Frontal cortex (tissue), 4 donors: Measurements from ENCODE around the gene MFAP3L. TPM values are rescaled to one million over a fixed set of nuclear protein-coding genes. Genes with fewer than 3 reads are reported as not detected.

Experiments
- DNase-seq, 2 donors: peaks; one replicate each; pipeline ENCODE4 v3.0.0; 2012; ENCODE audit warnings: low spot score in 2 of 2
- FAIRE-seq: peaks from 2 replicates; lab custom pipeline; 2012; peaks lifted over from hg19 to GRCh38; lab: Jason Lieb, UNC
- total RNA-seq: library from RNA; depleted of rRNA; stranded (reverse); fragments of >200 nt; gene quantifications from one replicate; pipeline ENCODE4 v1.2.3, GENCODE V29; 2014
- donor health status: control.
- donor health status: control.
- donor health status: control.

MFAP3L gene
- total RNA-seq, 1 donor from 2014 or later = 8.2 TPM

DNA sequence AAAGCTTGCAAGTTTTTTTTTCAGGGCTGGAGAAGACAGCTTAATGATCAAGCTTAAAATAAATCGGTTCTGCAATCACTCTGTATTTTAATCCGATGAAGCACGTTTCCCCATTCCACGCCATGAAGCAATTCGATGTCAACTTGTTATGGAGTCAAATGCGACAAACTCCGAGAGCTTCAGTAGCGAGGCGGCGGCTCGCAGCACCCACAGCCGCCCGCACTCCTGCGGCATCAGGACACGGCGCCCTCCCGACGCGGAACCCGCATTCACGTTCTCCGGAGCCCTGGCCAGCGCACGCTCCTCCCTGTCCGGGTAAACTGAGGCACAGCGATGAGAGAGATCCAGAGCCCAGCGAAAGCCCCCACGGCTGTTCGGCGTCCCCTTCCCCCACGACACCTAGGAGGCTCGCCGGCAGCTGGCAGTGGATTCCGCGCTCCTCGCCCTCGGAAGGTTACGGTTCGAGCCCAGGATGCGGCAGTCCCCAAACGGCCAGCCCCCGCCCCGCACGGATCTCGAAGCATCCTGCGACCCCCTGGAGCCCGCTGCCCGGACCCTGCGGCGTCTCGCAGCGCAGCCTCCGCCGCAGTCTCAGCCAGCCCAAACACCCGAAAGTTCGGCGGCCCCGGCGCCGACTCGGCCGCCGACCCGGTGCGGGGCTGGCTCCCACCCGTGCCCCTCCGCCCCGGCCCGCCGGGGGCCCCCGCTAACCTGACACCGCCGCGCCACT, 507 bp downstream of the MFAP3L start:
- FAIRE-seq = no peak
- DNase-seq = peak; percentile 27 to 32

- DNase-seq = peak in 1 of 2 donors; percentile 27
- FAIRE-seq = no peak
Measured at GRCh38 chr4:170022211-170022610, 4.0 kb downstream of the MFAP3L start.

DNA sequence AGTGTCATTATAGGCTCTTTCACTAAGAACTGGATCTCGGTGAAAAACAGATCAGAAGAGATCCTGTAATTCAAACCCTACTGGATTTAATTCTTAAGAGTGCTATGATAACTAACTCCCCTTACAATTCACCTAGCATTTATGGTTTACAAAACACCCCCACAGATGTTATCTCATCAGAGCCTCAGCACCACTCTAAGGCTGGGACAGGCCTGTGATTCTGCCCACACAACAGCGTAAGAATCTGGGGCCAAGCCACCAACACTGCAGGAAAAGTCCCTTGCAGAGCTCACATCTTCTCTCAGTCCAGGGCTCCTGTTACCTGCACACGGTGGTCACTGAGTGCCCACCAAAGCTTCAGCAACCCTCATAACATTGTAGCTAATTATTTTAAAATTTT, 8.9 kb downstream of the MFAP3L start:
- FAIRE-seq = no peak
- no peak for DNase-seq

DNA sequence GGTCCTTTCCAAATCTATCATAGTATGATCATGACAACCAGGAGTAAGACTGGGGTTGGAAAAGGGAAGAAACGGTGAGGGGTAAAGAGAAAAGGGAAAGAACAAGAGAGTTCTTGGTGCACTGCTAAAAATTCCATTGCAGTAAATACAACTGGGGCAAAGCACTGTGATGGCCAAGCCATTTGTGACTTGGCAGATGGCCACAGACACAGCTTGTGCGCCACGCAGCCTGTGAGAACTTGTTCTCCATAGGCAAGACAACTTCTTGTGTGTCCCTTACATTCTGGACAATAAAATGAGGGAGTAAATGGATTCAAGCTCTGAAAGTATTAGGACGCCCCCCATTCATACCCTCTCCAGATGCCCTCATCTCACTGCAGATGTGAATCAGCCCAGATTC, 10.9 kb downstream of the MFAP3L start:
- no peak for DNase-seq
- no peak for FAIRE-seq

DNA sequence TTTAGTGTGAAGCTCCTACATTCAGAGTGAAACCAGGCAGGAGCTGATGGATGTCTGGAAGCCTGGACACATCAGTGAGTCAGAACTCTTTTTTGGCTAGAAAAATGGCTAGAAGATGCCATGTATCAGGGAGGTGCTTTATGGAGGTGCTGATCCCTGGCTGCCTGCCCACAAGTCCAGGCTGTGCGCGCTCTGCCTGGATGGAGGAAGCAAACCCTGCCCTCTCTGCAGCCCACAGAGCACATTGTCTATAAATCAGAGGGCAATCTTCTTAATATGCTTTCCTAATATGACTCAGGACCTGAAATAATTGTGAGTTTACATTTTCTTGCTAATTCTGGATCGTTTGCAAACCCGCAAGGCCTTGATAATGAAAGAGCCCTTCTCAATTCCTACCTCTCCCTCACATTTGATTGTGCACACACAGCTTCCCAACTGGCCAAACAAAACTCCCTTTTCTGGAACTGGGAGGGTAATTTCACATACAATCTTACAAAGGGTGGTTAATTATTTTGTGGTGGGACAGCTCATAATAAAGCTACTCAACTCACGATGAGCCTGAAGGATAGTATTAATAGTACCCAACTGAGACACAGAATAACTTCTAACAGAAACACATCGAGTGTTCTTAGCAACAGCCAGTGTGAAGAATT, 11.7 kb downstream of the MFAP3L start:
- FAIRE-seq (no peak), DNase-seq (no peak)

GRCh38 chr4:170012629-170012958, 13.6 kb downstream of the MFAP3L start:
- no peak for DNase-seq
- no peak for FAIRE-seq

- FAIRE-seq = no peak
- no peak for DNase-seq
Measured at GRCh38 chr4:170011921-170012628, 14.1 kb downstream of the MFAP3L start.

- DNase-seq = no peak
- no peak for FAIRE-seq
Measured at GRCh38 chr4:170009291-170009690, 16.9 kb downstream of the MFAP3L start.

DNA sequence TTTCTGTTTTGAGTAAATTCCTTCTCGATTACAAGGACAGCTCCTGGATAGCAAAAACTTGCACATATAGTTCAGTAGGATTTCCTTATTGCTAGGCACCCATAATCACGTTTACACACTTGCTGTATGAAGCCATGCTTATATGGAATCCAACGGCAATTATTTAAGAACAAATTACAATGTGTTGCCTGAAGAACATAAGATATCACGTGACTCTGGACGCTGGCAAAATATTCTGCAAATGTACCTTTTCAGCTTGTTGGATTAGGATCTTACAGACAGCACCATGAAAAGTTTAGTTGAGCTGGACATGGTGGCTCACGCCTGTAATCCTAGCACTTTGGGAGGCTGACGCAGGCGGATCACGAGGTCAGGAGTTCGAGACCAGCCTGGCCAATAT, 17.4 kb downstream of the MFAP3L start:
- DNase-seq (no peak), FAIRE-seq (no peak)

DNA sequence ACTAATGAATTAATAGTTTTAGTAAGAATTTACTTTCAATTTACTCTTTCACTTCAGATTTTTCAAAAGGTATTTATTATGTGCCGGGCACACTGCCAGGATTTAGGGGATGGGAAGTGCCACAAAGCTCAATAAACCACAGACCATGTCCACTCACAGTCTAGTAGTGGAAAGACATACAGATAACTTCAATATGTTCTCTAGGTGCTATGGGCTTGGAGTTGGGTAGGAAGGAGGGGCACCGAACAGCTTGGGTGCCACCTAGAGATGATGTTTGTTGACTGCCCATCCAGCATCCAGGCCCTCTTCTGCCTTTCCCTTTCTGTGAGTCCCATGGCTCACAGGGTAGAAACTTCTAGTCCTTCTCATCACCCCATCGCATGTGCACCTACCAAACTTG, 17.8 kb downstream of the MFAP3L start:
- DNase-seq = no peak
- no peak for FAIRE-seq

DNA sequence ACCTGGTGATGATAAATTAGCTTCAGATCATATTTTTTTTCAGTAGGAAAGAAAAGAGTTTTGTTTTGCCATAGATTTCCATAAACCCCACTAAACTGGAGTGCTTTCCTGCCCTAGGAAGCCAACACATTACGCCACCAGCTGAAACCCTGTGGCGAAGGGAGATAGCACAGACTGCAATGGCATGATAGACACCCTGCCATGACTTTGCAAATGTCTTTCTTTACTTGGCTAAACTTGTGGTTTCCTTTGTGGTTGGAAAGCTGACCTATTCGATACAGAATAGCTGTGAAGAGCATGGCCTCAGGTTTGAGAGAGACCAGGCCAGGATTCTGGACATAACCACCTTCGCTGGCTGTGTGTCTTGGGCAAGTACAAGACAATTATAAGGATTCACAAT, 19.1 kb downstream of the MFAP3L start:
- no peak for DNase-seq
- no peak for FAIRE-seq

- DNase-seq = no peak
- FAIRE-seq = no peak
Measured at GRCh38 chr4:170005472-170005871, 20.7 kb downstream of the MFAP3L start.

- FAIRE-seq (no peak), DNase-seq (no peak)
Measured at GRCh38 chr4:170004651-170005295, 21.4 kb downstream of the MFAP3L start.

DNA sequence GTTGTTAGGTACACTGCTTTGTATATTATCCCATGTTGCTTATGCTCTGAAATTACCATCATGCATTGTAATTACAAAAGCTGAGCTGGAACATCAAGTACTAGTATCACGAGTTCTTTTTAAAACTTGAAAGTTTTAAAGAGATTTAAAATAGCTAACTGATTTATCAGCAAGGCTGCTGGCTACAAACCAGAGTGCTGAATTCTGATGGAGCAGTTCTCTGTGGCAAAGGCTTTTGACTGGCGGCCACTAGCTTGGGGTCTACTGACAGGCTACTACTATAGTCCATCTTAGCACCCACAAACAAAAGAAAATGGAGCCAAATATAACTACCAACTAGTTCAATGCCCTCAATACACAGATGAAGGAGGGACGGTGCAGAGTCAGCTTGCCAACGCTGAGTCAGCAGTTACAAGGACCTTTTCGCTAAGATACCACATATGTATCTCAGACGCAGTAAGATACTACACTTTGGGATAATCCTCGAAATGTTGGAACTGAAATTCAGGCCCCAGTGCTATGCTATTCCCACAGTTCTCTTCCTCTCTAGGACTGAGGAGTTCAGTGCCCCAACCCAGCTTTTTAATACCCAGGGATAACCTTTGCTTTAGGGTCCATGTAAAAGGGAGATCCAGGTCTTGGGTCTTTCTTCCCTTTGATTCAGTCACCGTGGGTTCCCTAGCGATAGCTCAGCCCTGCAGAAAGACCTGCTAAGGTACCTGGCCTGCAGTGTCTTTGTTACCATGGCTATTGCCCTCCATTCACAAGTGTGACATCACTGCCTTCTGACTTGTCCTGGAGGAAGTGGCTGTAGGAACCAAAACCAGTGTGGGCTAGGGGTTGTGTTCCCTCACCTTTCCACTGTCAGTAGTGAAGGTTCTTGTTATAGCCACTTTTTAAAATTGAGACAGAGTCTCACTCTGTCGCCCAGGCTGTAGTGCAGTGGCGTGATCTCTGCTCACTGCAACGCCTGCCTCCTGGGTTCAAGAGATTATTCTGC, 22.8 kb downstream of the MFAP3L start:
- no peak for DNase-seq
- no peak for FAIRE-seq

GRCh38 chr4:170001745-170002267, 24.4 kb downstream of the MFAP3L start:
- DNase-seq = no peak
- no peak for FAIRE-seq

GRCh38 chr4:170001011-170001744, 25.0 kb downstream of the MFAP3L start:
- DNase-seq (no peak), FAIRE-seq (no peak)

GRCh38 chr4:169999923-170000322, 26.3 kb downstream of the MFAP3L start:
- FAIRE-seq = no peak
- no peak for DNase-seq

DNA sequence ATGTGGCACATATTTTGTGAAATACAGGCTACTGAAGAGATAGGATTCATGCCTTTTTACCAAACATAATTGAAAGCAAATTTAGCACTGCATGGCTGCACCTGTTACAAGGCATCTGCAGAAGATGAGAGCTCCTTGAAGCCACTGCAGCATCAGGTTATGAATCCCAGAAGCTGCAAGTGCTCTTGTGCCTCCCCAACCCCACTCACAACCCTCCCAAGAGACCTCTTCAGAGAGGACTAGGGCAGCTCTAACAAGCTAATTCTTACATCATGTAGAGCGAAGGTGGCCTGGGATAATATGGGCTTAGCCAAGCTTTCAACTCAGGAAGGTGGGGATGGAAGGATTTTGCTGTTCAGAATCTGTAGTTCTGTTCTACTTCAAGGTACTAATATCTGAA, 27.2 kb downstream of the MFAP3L start:
- DNase-seq = no peak
- no peak for FAIRE-seq
